Spleen (tissue), 11 donors: ENCODE measurements around the gene FOXD1. TPM values are rescaled to one million over a fixed set of nuclear protein-coding genes. Genes with fewer than 3 reads are reported as not detected.

Source experiments
- DNase-seq: peaks from one replicate; pipeline ENCODE4 v3.0.0-alpha.2; 2020
- H3K27ac ChIP-seq, 8 donors: fragments of 200-600 bp; sonication (generic) in 7 of 8; 1 replicate in 4 of 8; 2 replicates in 4 of 8; pipeline versions ENCODE4 v1.5.0 to v1.8.0; 2016 to 2021; ENCODE audit warnings: inconsistent platforms in 4 of 8, mild to moderate bottlenecking in 4 of 8, moderate library complexity in 1 of 8
- H3K27me3 ChIP-seq, 7 donors: fragments of 200-600 bp; sonication (generic) in 6 of 7; replicated peaks in 1 of 7; 1 replicate in 4 of 7; 2 replicates in 3 of 7; pipeline versions ENCODE4 v1.5.0 to v1.8.0; 2016 to 2021; ENCODE audit warnings: inconsistent platforms in 3 of 7, mild to moderate bottlenecking in 1 of 7
- H3K36me3 ChIP-seq, 6 donors: fragments of 200-600 bp; sonication (generic) in 5 of 6; 1 replicate in 4 of 6; 2 replicates in 2 of 6; pipeline versions ENCODE4 v1.5.0 to v1.8.0; 2016 to 2021; ENCODE audit warnings: inconsistent platforms in 2 of 6
- H3K4me1 ChIP-seq, 6 donors: fragments of 200-600 bp; sonication (generic) in 5 of 6; 1 replicate in 3 of 6; 2 replicates in 3 of 6; pipeline versions ENCODE4 v1.5.0 to v1.8.0; 2016 to 2021; ENCODE audit warnings: inconsistent platforms in 3 of 6
- H3K4me3 ChIP-seq, 8 donors: fragments of 200-600 bp; sonication (generic) in 7 of 8; 1 replicate in 4 of 8; 2 replicates in 4 of 8; pipeline versions ENCODE4 v1.5.0 to v1.8.0; 2016 to 2021; ENCODE audit warnings: inconsistent platforms in 4 of 8, mild to moderate bottlenecking in 4 of 8, moderate library complexity in 2 of 8
- H3K9me3 ChIP-seq, 8 donors: fragments of 200-600 bp; sonication (generic) in 7 of 8; 1 replicate in 4 of 8; 2 replicates in 4 of 8; pipeline versions ENCODE4 v1.5.0 to v1.8.0; 2016 to 2021; ENCODE audit warnings: inconsistent platforms in 4 of 8
- CTCF ChIP-seq, 11 experiments: fragments of 200-600 bp in 7 of 11; fragments of 450-650 bp in 4 of 11; sonication (generic) in 4 of 11; IDR thresholded peaks in 8 of 11; conservative IDR thresholded peaks in 3 of 11; 1 replicate in 7 of 11; 2 replicates in 4 of 11; pipeline versions ENCODE4 v1.4.0 to v1.8.0; 2016 to 2021; ENCODE audit warnings: antibody characterized with exemption in 11 of 11, inconsistent platforms in 4 of 11, mild to moderate bottlenecking in 1 of 11
- POLR2A ChIP-seq, 3 donors: fragments of 450-650 bp; IDR thresholded peaks; one replicate each; pipeline ENCODE4 v1.5.1; 2017; ENCODE audit warnings: antibody characterized with exemption in 3 of 3, mild to moderate bottlenecking in 1 of 3
- POLR2AphosphoS5 ChIP-seq, 3 donors: sonication (generic); formaldehyde crosslinking; IDR thresholded peaks; one replicate each; pipeline ENCODE4 v1.5.1; 2017; ENCODE audit warnings: antibody characterized with exemption in 3 of 3
- WGBS, 5 donors: extraction: QIAGEN DNeasy Blood & Tissue Kit in 3 of 5; methylation state at CpG; one replicate each; pipeline versions ENCODE4 v1.1.5 to v1.1.7; 2013 to 2018; 5-methylcytosine and 5-hydroxymethylcytosine counted together
- intact Hi-C: fragments of 100-400 bp; cut with DNase I; formaldehyde crosslinking; loops from one replicate; pipeline ENCODE4 v1.15.0; 2023; ENCODE audit warnings: low total_unique reads
- polyA plus RNA-seq, 3 donors: library from polyadenylated mRNA; stranded (reverse); fragments of 200-250 nt; gene quantifications; one replicate each; pipeline ENCODE4 v1.2.1, GENCODE V29; 2013
- total RNA-seq, 7 donors: library from RNA; depleted of rRNA in 3 of 7; stranded (reverse); fragments of >200 nt in 3 of 7; fragmentation: NEBNext Ultra II Directional in 4 of 7; extraction: Animal tissue kit (Norgen Biotek cat#: 25700) in 4 of 7; gene quantifications; one replicate each; pipeline versions ENCODE4 v1.1.0 to v1.2.1, GENCODE V29; 2016 to 2021
- donor health status: healthy with polysubstance abuse.
- donor health status: DM: no; HTN: no; CAD: no; lungs with moderate emphysema.
- donor health status: DM: no; HTN: no; CAD: no.
- donor health status: Bipolar disorder and iron deficiency.
- donor health status: healthy.
- donor health status: DM: no; HTN: no; CAD: no.
- donor health status: DM: yes; HTN: yes; CAD: no.

FOXD1 gene
- total and polyA plus RNA-seq, 10 donors = 0.09 to 1.1 (median 0.37) TPM; not detected in 1

- H3K4me3 ChIP-seq = no peak overlapping the region
- no peaks in the 10 kb centered on the region for H3K27me3 ChIP-seq
- TF ChIP-seq CTCF (IDR thresholded peaks at IDR 0.05 in 8 of 11, conservative IDR thresholded peaks at IDR 0.05 in 3 of 11) (no peak), POLR2AphosphoS5 (IDR thresholded peaks at IDR 0.05) (no peak), POLR2A (IDR thresholded peaks at IDR 0.05) (no peak)
- no peak overlapping the region for H3K27ac ChIP-seq
- H3K4me1 ChIP-seq = peaks cover 14 to 36% (median 25%) of the 10 kb centered on the region in 6 donors
- H3K9me3 ChIP-seq = no peaks in the 10 kb centered on the region
- no peak for DNase-seq
- WGBS, 5 donors = 85 to 98% (median 92%) methylated on average over 4 of the region's 4 CpGs
- H3K36me3 ChIP-seq = peaks cover 0 to 11% (median under 1%) of the 10 kb centered on the region in 6 donors
- intact Hi-C loops = no loop called here
Observed at GRCh38 chr5:73495772-73496335, 47.3 kb upstream of the FOXD1 start.

GRCh38 chr5:73494721-73495120, 46.1 kb upstream of the FOXD1 start:
- Histone ChIP-seq H3K9me3 (no peaks in the 10 kb centered on the region), H3K4me3 (no peak overlapping the region), H3K36me3 (no peaks in the 10 kb centered on the region), H3K27me3 (no peaks in the 10 kb centered on the region), H3K4me1 (peaks cover 4 to 24% (median 14%) of the 10 kb centered on the region in 6 donors), H3K27ac (no peak overlapping the region)
- DNase-seq = no peak
- TF ChIP-seq POLR2A (IDR thresholded peaks at IDR 0.05) (no peak), CTCF (IDR thresholded peaks at IDR 0.05 in 8 of 11, conservative IDR thresholded peaks at IDR 0.05 in 3 of 11) (no peak), POLR2AphosphoS5 (IDR thresholded peaks at IDR 0.05) (no peak)
- intact Hi-C loops = no loop called here

GRCh38 chr5:73493421-73493820, 44.8 kb upstream of the FOXD1 start:
- WGBS, 5 donors = 81 to 94% (median 89%) methylated on average over 3 of the region's 3 CpGs
- TF ChIP-seq CTCF (IDR thresholded peaks at IDR 0.05 in 8 of 11, conservative IDR thresholded peaks at IDR 0.05 in 3 of 11) = no peak
- no peak for TF ChIP-seq POLR2AphosphoS5 (IDR thresholded peaks at IDR 0.05)
- TF ChIP-seq POLR2A (IDR thresholded peaks at IDR 0.05) = no peak
- DNase-seq = no peak
- no peaks in the 10 kb centered on the region for H3K9me3 ChIP-seq
- peaks cover 0 to 13% (median 4%) of the 10 kb centered on the region in 6 donors for H3K4me1 ChIP-seq
- H3K27ac ChIP-seq = no peak overlapping the region
- H3K27me3 ChIP-seq = no peaks in the 10 kb centered on the region
- no peaks in the 10 kb centered on the region for H3K36me3 ChIP-seq
- H3K4me3 ChIP-seq = no peak overlapping the region
- intact Hi-C loops = no loop called here

- no peak for DNase-seq
- Histone ChIP-seq H3K4me1 (no peaks in the 10 kb centered on the region), H3K27me3 (peaks cover 0 to 4% (median 0%) of the 10 kb centered on the region in 7 donors), H3K36me3 (no peaks in the 10 kb centered on the region), H3K27ac (no peak overlapping the region), H3K9me3 (no peaks in the 10 kb centered on the region), H3K4me3 (no peak overlapping the region)
- intact Hi-C loops = no loop called here
- no peak for TF ChIP-seq CTCF (IDR thresholded peaks at IDR 0.05 in 8 of 11, conservative IDR thresholded peaks at IDR 0.05 in 3 of 11)
- no peak for TF ChIP-seq POLR2A (IDR thresholded peaks at IDR 0.05)
- TF ChIP-seq POLR2AphosphoS5 (IDR thresholded peaks at IDR 0.05) = no peak
- 87 to 94% (median 90%) methylated on average over 1 of the region's 1 CpG for WGBS, 5 donors
Observed at GRCh38 chr5:73491155-73491554, 42.6 kb upstream of the FOXD1 start.
